Heart right ventricle (tissue), 16 donors: ENCODE data around the gene ASXL1. TPM values are rescaled to one million over a fixed set of nuclear protein-coding genes. Genes with fewer than 3 reads are reported as not detected.

Source experiments
- ATAC-seq, 8 donors: fragments of 200-7000 bp; cut with Tn5 transposase; one replicate each; pipeline ENCODE4 v1.9.1; 2020; ENCODE audit warnings: mild to moderate bottlenecking in 8 of 8, moderate library complexity in 8 of 8, moderate number of reproducible peaks in 1 of 8
- DNase-seq, 2 donors: peaks; one replicate each; pipeline ENCODE4 v3.0.0-alpha.2; 2020
- H3K27ac ChIP-seq, 10 donors: fragments of 200-600 bp; sonication (generic) in 2 of 10; one replicate each; pipeline versions ENCODE4 v1.5.0 to v1.8.0; 2020 to 2022; ENCODE audit warnings: mild to moderate bottlenecking in 3 of 10
- H3K27me3 ChIP-seq, 7 donors: fragments of 200-600 bp; one replicate each; pipeline ENCODE4 v1.8.0; 2021 to 2022; ENCODE audit warnings: mild to moderate bottlenecking in 2 of 7
- H3K36me3 ChIP-seq, 9 donors: fragments of 200-600 bp; sonication (generic) in 1 of 9; one replicate each; pipeline versions ENCODE4 v1.5.0 to v1.8.0; 2020 to 2022; ENCODE audit warnings: mild to moderate bottlenecking in 2 of 9
- H3K4me1 ChIP-seq, 9 donors: fragments of 200-600 bp; sonication (generic) in 1 of 9; one replicate each; pipeline versions ENCODE4 v1.5.0 to v1.8.0; 2020 to 2022; ENCODE audit warnings: mild to moderate bottlenecking in 4 of 9
- H3K4me3 ChIP-seq, 10 donors: fragments of 200-600 bp; sonication (generic) in 2 of 10; one replicate each; pipeline versions ENCODE4 v1.5.0 to v1.8.0; 2020 to 2022; ENCODE audit warnings: mild to moderate bottlenecking in 7 of 10, moderate library complexity in 2 of 10
- H3K9me3 ChIP-seq, 11 donors: fragments of 200-600 bp in 10 of 11; sonication (generic) in 2 of 11; one replicate each; pipeline versions ENCODE4 v1.5.0 to v1.8.0; 2013 to 2022; ENCODE audit warnings: mild to moderate bottlenecking in 2 of 11, control low read depth in 1 of 11, moderate library complexity in 1 of 11
- CTCF ChIP-seq, 9 donors: fragments of 200-600 bp; sonication (generic) in 2 of 9; IDR thresholded peaks; one replicate each; pipeline versions ENCODE4 v1.5.0 to v1.8.0; 2021 to 2022; ENCODE audit warnings: antibody characterized with exemption in 9 of 9, mild to moderate bottlenecking in 5 of 9, moderate library complexity in 1 of 9
- WGBS, 2 donors: extraction: QIAGEN DNeasy Blood & Tissue Kit; methylation state at CpG; one replicate each; pipeline ENCODE4 v1.1.7; 2013; ENCODE audit warnings: inconsistent platforms in 1 of 2; 5-methylcytosine and 5-hydroxymethylcytosine counted together
- intact Hi-C, 10 donors: fragments of 100-400 bp; cut with DNase I; formaldehyde crosslinking; loops; one replicate each; pipeline versions ENCODE4 v1.11.1 to v1.14.2; 2022
- polyA plus RNA-seq, 2 donors: library from polyadenylated mRNA; stranded (reverse); fragments of 200-250 nt; gene quantifications; one replicate each; pipeline ENCODE4 v1.2.3, GENCODE V29; 2013
- total RNA-seq, 10 donors: library from RNA; stranded (reverse); fragmentation: NEBNext Ultra II Directional in 3 of 10; extraction: Animal tissue kit (Norgen Biotek cat#: 25700) in 3 of 10; gene quantifications; one replicate each; pipeline versions ENCODE4 v1.2.1 to v1.2.4, GENCODE V29; 2021 to 2023
- donor health status: Arrhythmogenic right ventricular cardiomyopathy.
- donor health status: ischemic (EF 13 %, LVEDD 7.1; RV severe dilation, severe dysfunction).
- donor health status: healthy with polysubstance abuse.
- donor health status: DM: no; HTN: yes; CAD: no.
- donor health status: DM: no; HTN: no; CAD: no.
- donor health status: ischemic (EF 25% LVEDD 6.9; RV normal size, moderate dysfunction).
- donor health status: ischemic (EF 25% LVEDD 5.7; RV mildly dilated, moderate dysfunction).
- donor health status: healthy.
- donor health status: DM: yes; HTN: yes; CAD: no.
- donor health status: Ischemic cardiomyopathy.
- donor health status: ischemic (EF 35%, LVEDD 5.7; RV mildly dilated, moderate dysfunction).
- donor health status: nonischemic (EF 11% LVEDD 7.7; RV severe dilation, severe dysfunction).
- donor health status: DM: yes; HTN: yes; CAD: no.
- donor health status: PGD.
- donor health status: ischemic (EF 29% LVEDD 5.4; RV normal size, mild dysfunction).
- donor health status: nonischemic (EF 23%, LVEDD 6.1; RV moderate dilation, normal function).

The ASXL1 gene
- total and polyA plus RNA-seq, 12 donors, result 10.0 to 39.4 (median 28.2) TPM

- Histone ChIP-seq H3K4me3 (no peak overlapping the region), H3K4me1 (peaks cover 3 to 34% (median 25%) of the 10 kb centered on the region in 9 donors), H3K36me3 (peaks cover 0 to 97% (median 57%) of the 10 kb centered on the region in 9 donors), H3K9me3 (no peaks in the 10 kb centered on the region), H3K27me3 (no peaks in the 10 kb centered on the region), H3K27ac (peak overlapping the region in 2 of 10 donors; percentile 39 to 78)
- 97 to 98% methylated on average over 12 of the region's 12 CpGs for WGBS, 2 donors
- intact Hi-C loops, result no loop called here
- DNase-seq, result no peak
- ATAC-seq, result no peak
- no peak for TF ChIP-seq CTCF (IDR thresholded peaks at IDR 0.05)
Observed at GRCh38 chr20:32431457-32431856, 73.3 kb downstream of the ASXL1 start.

GRCh38 chr20:32432277-32432676 is 74.1 kb downstream of the ASXL1 start:
- intact Hi-C loops, result no loop called here
- H3K4me3 ChIP-seq, result no peak overlapping the region
- no peaks in the 10 kb centered on the region for H3K9me3 ChIP-seq
- H3K36me3 ChIP-seq, result peaks cover 0 to 100% (median 65%) of the 10 kb centered on the region in 9 donors
- 26 to 32% methylated on average over 2 of the region's 2 CpGs for WGBS, 2 donors
- no peak for DNase-seq
- peak in 3 of 8 donors; percentile 20 to 34 (median 23) for ATAC-seq
- H3K27me3 ChIP-seq, result no peaks in the 10 kb centered on the region
- H3K27ac ChIP-seq, result peak overlapping the region in 5 of 10 donors; percentile 8 to 78 (median 51)
- no peak for TF ChIP-seq CTCF (IDR thresholded peaks at IDR 0.05)
- peaks cover 3 to 34% (median 25%) of the 10 kb centered on the region in 9 donors for H3K4me1 ChIP-seq

GRCh38 chr20:32433311-32434021 is 75.3 kb downstream of the ASXL1 start:
- intact Hi-C loops, result no loop called here
- peak; percentile 44 to 82 (median 74) for ATAC-seq

GRCh38 chr20:32434434-32434833 is 76.3 kb downstream of the ASXL1 start:
- ATAC-seq, result no peak
- no peaks in the 10 kb centered on the region for H3K9me3 ChIP-seq
- no peaks in the 10 kb centered on the region for H3K27me3 ChIP-seq
- DNase-seq, result no peak
- H3K27ac ChIP-seq, result peak overlapping the region in 5 of 10 donors; percentile 41 to 78 (median 51)
- no peak for TF ChIP-seq CTCF (IDR thresholded peaks at IDR 0.05)
- H3K4me1 ChIP-seq, result peaks cover 3 to 34% (median 25%) of the 10 kb centered on the region in 9 donors
- 86% methylated on average over 19 of the region's 19 CpGs for WGBS, 2 donors
- H3K4me3 ChIP-seq, result no peak overlapping the region
- intact Hi-C loops, result no loop called here
- H3K36me3 ChIP-seq, result peaks cover 0 to 100% (median 62%) of the 10 kb centered on the region in 9 donors

More at GRCh38 chr20:32433311-32434021, 75.3 kb downstream of the ASXL1 start:
- TF ChIP-seq CTCF (IDR thresholded peaks at IDR 0.05), result no peak
- Histone ChIP-seq H3K4me1 (peaks cover 3 to 34% (median 25%) of the 10 kb centered on the region in 9 donors), H3K9me3 (no peaks in the 10 kb centered on the region), H3K36me3 (peaks cover 0 to 100% (median 68%) of the 10 kb centered on the region in 9 donors), H3K27me3 (no peaks in the 10 kb centered on the region), H3K27ac (peak overlapping the region in 9 of 10 donors; percentile 10 to 78 (median 49)), H3K4me3 (no peak overlapping the region)
- WGBS, 2 donors, result 49 to 52% methylated on average over 20 of the region's 20 CpGs
- DNase-seq, result peak in 1 of 2 donors; percentile 54
